GM23248 (cell line): ENCODE results near the gene PPM1L.

Source experiments
- EZH2 ChIP-seq: fragments of 200-600 bp; sonication (generic); IDR thresholded peaks from 2 replicates; pipeline ENCODE4 v1.6.1; 2018; ENCODE audit warnings: antibody characterized with exemption, mild to moderate bottlenecking; ENCODE audit not compliant: insufficient read depth, poor library complexity, severe bottlenecking
- EZH2phosphoT487 ChIP-seq: fragments of 200-600 bp; sonication (generic); IDR thresholded peaks from 2 replicates; pipeline ENCODE4 v1.6.1; 2018; ENCODE audit warnings: antibody characterized with exemption, moderate library complexity, mild to moderate bottlenecking, low read depth; ENCODE audit not compliant: insufficient read depth

DNA sequence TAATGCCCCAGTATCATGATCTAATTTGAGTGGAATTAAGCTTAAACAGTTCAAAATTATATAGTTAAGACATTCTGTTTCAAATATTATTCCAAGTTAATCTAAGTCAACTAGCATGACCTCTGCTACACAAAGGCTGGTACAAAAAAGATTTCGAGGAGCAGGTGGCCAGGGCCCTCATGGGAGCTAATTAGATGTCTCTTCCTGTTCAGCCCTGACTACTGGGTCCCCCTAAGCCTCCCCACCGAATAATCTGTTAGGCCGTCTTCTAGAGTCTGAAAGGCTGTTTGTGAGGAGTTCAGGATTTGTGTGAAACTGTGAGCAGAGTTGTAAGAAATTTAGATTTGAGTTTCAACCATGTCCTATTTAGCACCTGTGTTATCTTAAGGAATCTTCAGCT, 75.4 kb downstream of the PPM1L start:
- no peak for TF ChIP-seq EZH2phosphoT487
- TF ChIP-seq EZH2 = no peak
